Cardiac fibroblast (primary cell): Measurements from ENCODE around the gene TRPM4.

ENCODE experiments used
- DNase-seq, 2 donors: peaks; one replicate each; pipeline versions ENCODE4 v3.0.0 to v3.0.0-alpha.2; 2010; ENCODE audit warnings: low read depth in 2 of 2
- H3K4me3 ChIP-seq, 2 donors: replicated peaks in 1 of 2; 1 replicate in 1 of 2; 2 replicates in 1 of 2; pipeline ENCODE4 v1.5.1; 2011; ENCODE audit warnings: low read depth in 2 of 2, low read length in 2 of 2, mild to moderate bottlenecking in 2 of 2, moderate library complexity in 1 of 2
- TF ChIP-seq, protein P1 (sequence below): IDR thresholded peaks from one replicate; pipeline ENCODE4 v1.5.1; 2011; ENCODE audit warnings: low read depth, mild to moderate bottlenecking, low read length, inconsistent platforms

Gene TRPM4

DNA sequence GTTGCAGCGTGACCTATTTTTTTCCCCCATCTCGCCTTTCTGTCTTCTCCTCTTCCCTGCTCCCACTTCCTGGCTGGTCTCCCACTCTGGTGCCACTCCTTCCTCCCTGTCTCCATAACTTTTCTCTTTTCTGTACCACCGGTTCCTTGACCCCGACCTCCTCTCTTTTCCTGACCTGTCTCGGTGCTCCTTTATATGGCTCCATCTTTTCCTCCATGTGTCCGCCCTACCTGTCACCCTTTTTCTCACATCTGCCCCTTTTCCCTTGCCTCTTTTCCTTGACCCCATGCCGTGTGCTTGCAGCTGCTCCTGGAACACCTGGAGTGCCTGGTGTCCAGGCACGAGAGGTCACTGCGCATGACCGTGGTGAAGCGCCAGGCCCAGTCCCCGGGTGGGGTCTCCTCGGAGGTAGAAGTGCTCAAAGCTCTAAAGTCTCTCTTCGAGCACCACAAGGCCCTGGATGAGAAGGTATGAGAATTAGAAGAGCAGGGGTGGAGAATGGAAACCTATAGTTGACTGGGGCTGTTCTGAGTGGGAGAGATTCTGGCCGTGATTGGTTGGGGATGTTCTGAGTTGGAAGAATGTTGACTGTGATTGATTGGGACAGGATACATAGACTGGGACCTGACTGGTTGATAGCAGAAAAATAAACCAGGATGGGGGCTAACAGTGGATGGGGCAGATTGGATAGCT, 28.9 kb upstream of the TRPM4 start:
- TF ChIP-seq, protein P1, sequence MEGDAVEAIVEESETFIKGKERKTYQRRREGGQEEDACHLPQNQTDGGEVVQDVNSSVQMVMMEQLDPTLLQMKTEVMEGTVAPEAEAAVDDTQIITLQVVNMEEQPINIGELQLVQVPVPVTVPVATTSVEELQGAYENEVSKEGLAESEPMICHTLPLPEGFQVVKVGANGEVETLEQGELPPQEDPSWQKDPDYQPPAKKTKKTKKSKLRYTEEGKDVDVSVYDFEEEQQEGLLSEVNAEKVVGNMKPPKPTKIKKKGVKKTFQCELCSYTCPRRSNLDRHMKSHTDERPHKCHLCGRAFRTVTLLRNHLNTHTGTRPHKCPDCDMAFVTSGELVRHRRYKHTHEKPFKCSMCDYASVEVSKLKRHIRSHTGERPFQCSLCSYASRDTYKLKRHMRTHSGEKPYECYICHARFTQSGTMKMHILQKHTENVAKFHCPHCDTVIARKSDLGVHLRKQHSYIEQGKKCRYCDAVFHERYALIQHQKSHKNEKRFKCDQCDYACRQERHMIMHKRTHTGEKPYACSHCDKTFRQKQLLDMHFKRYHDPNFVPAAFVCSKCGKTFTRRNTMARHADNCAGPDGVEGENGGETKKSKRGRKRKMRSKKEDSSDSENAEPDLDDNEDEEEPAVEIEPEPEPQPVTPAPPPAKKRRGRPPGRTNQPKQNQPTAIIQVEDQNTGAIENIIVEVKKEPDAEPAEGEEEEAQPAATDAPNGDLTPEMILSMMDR, result no peak
- no peak overlapping the region for H3K4me3 ChIP-seq
- no peak for DNase-seq

DNA sequence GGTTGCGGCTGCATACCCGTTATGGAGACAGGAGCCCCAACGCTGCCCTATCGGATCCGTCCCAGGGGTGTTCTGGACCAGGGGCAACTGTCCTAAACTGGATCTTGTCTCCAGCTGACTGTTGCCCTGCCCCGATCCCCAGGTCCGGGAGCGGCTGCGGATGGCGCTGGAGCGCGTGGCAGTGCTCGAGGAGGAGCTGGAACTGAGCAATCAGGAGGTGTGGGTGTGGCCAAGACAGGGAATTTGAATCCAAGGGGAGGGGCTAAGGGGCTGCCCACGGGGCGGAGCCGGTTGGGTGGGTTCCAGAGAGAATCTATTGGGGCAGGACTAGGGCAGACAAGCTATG, 28.4 kb upstream of the TRPM4 start:
- DNase-seq, result no peak
- H3K4me3 ChIP-seq, result no peak overlapping the region
- TF ChIP-seq, protein P1, result no peak

DNA sequence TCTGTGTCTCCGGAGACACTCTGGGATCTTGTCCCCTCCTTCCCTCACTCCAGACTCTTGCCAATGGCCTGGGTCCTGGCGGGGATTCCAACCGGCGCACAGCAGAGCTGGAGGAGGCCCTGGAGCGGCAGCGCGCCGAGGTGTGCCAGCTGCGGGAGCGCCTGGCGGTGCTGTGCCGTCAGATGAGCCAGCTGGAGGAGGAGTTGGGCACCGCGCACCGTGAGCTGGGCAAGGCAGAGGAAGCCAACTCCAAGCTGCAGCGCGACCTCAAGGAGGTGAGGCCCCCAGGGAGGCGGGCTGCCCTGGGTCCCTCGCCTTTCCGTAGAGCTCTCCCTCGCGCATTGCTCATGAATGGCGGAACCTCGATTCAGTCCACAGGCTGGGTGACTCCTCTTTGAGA, 27.3 kb upstream of the TRPM4 start:
- H3K4me3 ChIP-seq, result no peak overlapping the region
- DNase-seq, result no peak
- TF ChIP-seq, protein P1, result no peak

DNA sequence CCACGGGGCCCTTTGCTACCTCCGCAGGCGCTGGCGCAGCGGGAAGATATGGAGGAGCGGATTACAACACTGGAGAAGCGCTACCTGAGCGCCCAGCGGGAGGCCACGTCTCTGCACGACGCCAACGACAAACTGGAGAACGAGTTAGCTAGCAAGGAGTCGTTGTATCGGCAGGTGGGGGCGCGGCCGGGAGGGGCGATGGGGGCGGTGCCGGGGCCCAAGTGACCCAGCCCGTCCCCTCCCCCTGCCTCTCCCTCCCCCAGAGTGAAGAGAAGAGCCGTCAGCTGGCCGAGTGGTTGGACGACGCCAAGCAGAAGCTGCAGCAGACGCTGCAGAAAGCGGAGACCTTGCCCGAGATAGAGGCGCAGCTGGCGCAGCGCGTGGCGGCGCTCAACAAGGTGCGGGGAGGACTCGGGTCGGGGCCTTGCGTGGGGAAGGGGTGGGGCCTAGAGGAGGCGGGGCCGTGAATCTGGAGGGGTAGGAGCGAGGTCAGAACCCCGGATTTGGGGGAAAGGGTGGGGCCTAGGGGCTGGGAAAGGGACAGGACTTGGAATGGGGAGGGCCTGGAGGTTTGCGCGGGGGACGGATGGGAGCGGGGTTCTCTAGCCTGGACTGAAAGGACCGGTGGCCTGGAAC, 24.5 kb upstream of the TRPM4 start:
- peak overlapping the region in 1 of 2 donors; percentile 7 for H3K4me3 ChIP-seq
- no peak for DNase-seq
- TF ChIP-seq, protein P1, result no peak

DNA sequence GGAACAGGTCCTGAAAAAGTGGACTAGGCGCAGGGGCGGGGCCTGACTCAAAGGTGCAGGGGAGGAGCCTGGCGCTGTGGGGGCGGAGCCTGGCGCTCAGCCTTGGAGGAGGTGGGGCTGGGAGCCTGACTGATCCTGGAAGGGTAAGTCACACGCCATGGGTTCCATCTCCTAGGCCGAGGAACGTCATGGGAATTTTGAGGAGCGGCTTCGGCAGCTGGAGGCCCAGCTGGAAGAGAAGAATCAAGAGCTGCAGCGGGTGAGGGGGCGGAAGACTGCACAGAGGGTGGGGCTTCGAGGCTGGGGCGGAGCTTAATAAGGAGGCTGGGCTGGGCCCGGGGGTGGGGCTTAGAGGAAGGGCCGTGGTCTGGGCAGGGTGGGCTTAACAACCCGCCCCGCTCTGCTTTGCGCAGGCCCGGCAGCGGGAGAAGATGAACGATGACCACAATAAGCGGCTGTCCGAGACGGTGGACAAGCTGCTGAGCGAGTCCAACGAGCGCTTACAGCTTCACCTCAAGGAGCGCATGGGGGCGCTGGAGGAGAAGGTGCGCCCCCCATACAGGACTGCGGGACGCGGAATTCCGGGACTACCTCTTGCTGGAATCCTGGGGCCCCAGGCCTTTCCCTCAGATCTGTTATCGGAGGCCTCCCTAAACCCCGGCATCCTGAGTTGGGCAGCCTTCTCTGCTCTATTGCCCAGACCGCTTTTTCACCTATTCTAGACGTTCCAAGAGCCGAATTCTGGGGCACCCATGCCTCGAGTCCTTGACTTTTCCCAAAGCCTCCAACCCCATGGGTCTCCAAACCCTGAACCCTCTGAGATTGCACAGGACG, 23.8 kb upstream of the TRPM4 start:
- TF ChIP-seq, protein P1, result no peak
- peak; percentile 55 to 65 for DNase-seq
- H3K4me3 ChIP-seq, result peak overlapping the region; percentile 7 to 19

DNA sequence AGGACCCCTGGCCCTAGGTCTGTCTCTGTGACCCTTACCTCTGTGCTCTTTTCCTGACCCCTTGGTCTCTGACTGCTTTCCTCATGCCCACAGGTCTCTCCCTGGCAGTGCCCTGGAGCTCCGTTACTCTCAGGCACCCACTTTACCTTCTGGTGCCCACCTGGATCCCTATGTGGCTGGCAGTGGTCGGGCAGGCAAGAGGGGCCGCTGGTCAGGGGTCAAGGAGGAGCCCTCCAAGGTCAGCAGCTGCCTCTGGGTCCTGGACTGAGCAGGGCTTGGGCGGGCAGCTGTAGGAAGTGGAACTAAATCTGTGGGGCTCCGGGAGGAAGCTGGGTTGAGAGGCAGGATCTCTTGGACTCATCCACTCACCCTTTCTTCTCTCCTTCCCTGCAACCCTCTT, 21.9 kb upstream of the TRPM4 start:
- TF ChIP-seq, protein P1, result no peak
- no peak for DNase-seq
- no peak overlapping the region for H3K4me3 ChIP-seq
